ENCODE results near the gene TBPL2. TPM values are rescaled to one million over a fixed set of nuclear protein-coding genes. Genes with fewer than 3 reads are reported as not detected.

The TBPL2 gene
- total and polyA plus RNA-seq, 2 of the 13 experiments (the other 11 are each of a cell fraction or from before 2014, with no cell fraction given): not detected

DNA sequence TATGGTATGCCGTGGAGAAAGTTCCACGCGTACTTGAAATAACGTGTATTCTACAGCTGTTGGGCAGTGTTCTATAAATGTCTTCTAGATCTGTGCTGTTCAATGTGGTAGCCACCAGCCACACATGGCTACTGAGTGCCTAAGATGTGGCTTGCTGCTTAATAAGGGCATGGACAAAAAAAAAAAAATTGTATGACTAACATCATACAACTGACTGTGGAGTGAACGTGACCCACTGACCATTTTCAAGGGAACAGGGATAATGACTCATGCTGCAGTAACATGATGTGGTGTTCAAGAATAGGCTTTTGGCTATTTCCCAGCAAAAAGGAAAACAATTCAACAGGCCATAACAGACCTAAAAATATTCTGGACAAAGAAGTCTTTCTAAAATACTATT lies 41.7 kb downstream of the TBPL2 start:
- no peaks in the 10 kb centered on the region for H3K27me3 ChIP-seq (ENCODE audit: control insufficient read depth in 1 of 2, insufficient read depth in 2 of 2, low read length in 2 of 2)
- no peaks in the 10 kb centered on the region for H3K4me1 ChIP-seq (ENCODE audit: insufficient read depth, low read length)
- intact Hi-C loops (cut with micrococcal nuclease; ENCODE audit: unreplicated experiment) (no loop called here), in situ Hi-C loops (cut with HindIII; ENCODE audit: extremely low pct_ligation_motif_present, low pct_unique_long_range_greater_than_20kb) (no loop called here)
- no peak overlapping the region for H3K4me2 ChIP-seq (ENCODE audit: low read depth, low read length)
- DNase-seq (ENCODE audit: low spot score) (no peak), ATAC-seq (no peak), FAIRE-seq (no peak)
- no peak overlapping the region for H3K9ac ChIP-seq (ENCODE audit: insufficient read depth, low read depth, low read length)
- ChIA-PET POLR2A (no interaction called here), CTCF (ENCODE audit: low intra/inter-chr PET ratio, low total read pairs) (no interaction called here)
- H2AFZ ChIP-seq (ENCODE audit: low read length): no peak overlapping the region
- TF ChIP-seq ZFP41 (CRISPR knock-in tag; IDR thresholded peaks at IDR 0.05; ENCODE audit: borderline replicate concordance) (no peak), TSC22D2 (CRISPR knock-in tag; IDR thresholded peaks at IDR 0.05; ENCODE audit: borderline replicate concordance) (no peak), SAFB2 (CRISPR knock-in tag; IDR thresholded peaks at IDR 0.05; ENCODE audit: borderline replicate concordance, low read depth) (no peak), SP1 (IDR thresholded peaks at IDR 0.05) (no peak), SP1 (CRISPR knock-in tag; IDR thresholded peaks at IDR 0.05) (no peak), WIZ (CRISPR knock-in tag; IDR thresholded peaks at IDR 0.05) (no peak), ZNF530 (CRISPR knock-in tag; IDR thresholded peaks at IDR 0.05; ENCODE audit: low read depth) (no peak), ZNF891 (CRISPR knock-in tag; IDR thresholded peaks at IDR 0.05) (no peak), TEAD2 (CRISPR knock-in tag; IDR thresholded peaks at IDR 0.05) (no peak), HNRNPL (IDR thresholded peaks at IDR 0.05; ENCODE audit: low read depth, low read length) (no peak), ZNF446 (CRISPR knock-in tag; IDR thresholded peaks at IDR 0.05) (no peak), ZSCAN31 (CRISPR knock-in tag; IDR thresholded peaks at IDR 0.05; ENCODE audit: low read depth) (no peak), PAX8 (CRISPR knock-in tag; IDR thresholded peaks at IDR 0.05; ENCODE audit: borderline replicate concordance) (no peak), YY1 (IDR thresholded peaks at IDR 0.05; ENCODE audit: insufficient read depth, insufficient replicate concordance, low read depth, low read length) (no peak), ZFP36 (IDR thresholded peaks at IDR 0.05; ENCODE audit: borderline replicate concordance, low read depth, low read length, partially characterized antibody) (no peak), RFX3 (CRISPR knock-in tag; IDR thresholded peaks at IDR 0.05) (no peak), NFKB2 (CRISPR knock-in tag; IDR thresholded peaks at IDR 0.05; ENCODE audit: borderline replicate concordance) (no peak), ZBTB20 (CRISPR knock-in tag; IDR thresholded peaks at IDR 0.05; ENCODE audit: borderline replicate concordance, low read depth) (no peak)
- TF ChIP-seq, protein P1, sequence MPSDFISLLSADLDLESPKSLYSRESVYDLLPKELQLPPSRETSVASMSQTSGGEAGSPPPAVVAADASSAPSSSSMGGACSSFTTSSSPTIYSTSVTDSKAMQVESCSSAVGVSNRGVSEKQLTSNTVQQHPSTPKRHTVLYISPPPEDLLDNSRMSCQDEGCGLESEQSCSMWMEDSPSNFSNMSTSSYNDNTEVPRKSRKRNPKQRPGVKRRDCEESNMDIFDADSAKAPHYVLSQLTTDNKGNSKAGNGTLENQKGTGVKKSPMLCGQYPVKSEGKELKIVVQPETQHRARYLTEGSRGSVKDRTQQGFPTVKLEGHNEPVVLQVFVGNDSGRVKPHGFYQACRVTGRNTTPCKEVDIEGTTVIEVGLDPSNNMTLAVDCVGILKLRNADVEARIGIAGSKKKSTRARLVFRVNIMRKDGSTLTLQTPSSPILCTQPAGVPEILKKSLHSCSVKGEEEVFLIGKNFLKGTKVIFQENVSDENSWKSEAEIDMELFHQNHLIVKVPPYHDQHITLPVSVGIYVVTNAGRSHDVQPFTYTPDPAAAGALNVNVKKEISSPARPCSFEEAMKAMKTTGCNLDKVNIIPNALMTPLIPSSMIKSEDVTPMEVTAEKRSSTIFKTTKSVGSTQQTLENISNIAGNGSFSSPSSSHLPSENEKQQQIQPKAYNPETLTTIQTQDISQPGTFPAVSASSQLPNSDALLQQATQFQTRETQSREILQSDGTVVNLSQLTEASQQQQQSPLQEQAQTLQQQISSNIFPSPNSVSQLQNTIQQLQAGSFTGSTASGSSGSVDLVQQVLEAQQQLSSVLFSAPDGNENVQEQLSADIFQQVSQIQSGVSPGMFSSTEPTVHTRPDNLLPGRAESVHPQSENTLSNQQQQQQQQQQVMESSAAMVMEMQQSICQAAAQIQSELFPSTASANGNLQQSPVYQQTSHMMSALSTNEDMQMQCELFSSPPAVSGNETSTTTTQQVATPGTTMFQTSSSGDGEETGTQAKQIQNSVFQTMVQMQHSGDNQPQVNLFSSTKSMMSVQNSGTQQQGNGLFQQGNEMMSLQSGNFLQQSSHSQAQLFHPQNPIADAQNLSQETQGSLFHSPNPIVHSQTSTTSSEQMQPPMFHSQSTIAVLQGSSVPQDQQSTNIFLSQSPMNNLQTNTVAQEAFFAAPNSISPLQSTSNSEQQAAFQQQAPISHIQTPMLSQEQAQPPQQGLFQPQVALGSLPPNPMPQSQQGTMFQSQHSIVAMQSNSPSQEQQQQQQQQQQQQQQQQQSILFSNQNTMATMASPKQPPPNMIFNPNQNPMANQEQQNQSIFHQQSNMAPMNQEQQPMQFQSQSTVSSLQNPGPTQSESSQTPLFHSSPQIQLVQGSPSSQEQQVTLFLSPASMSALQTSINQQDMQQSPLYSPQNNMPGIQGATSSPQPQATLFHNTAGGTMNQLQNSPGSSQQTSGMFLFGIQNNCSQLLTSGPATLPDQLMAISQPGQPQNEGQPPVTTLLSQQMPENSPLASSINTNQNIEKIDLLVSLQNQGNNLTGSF (CRISPR knock-in tag; IDR thresholded peaks at IDR 0.05): no peak
- no peak overlapping the region for H3K27ac ChIP-seq (ENCODE audit: extremely low read length, insufficient read depth, low read length)
- no TSS peak for BruUV-seq (replicated peaks)
- WGBS (ENCODE audit: low lambda C conversion rate): 94% methylated on average over 5 of the region's 5 CpGs
- peaks cover 33% of the 10 kb centered on the region for H3K79me2 ChIP-seq (ENCODE audit: insufficient read depth, low read length)
- H3K9me3 ChIP-seq (ENCODE audit: low read length): no peaks in the 10 kb centered on the region
- H3K4me3 ChIP-seq (replicated peaks in 1 of 3; ENCODE audit: insufficient read depth in 1 of 3, low read depth in 2 of 3, low read length in 3 of 3): no peak overlapping the region
- H4K20me1 ChIP-seq (ENCODE audit: insufficient read depth, low read length): no peaks in the 10 kb centered on the region
- peaks cover 4 to 13% of the 10 kb centered on the region in 2 experiments; a peak in 3 of 5 replicates for H3K36me3 ChIP-seq (replicated peaks in 1 of 2; ENCODE audit: control insufficient read depth in 1 of 2, insufficient read depth in 2 of 2, low read length in 2 of 2)

Measured in HepG2 (cell line).